GM10266 (cell line): Measurements from ENCODE around the gene MBOAT1.

Source experiments
- DNase-seq: peaks from one replicate; pipeline ENCODE4 v3.0.0; 2012; ENCODE audit errors: extremely low spot score
- TF ChIP-seq, protein P1 (sequence below): IDR thresholded peaks from 2 replicates; pipeline ENCODE4 v1.5.1; 2012; ENCODE audit warnings: mild to moderate bottlenecking, low read depth; ENCODE audit not compliant: control insufficient read depth, insufficient read depth; ENCODE audit errors: missing control alignments

Gene MBOAT1, protein sequence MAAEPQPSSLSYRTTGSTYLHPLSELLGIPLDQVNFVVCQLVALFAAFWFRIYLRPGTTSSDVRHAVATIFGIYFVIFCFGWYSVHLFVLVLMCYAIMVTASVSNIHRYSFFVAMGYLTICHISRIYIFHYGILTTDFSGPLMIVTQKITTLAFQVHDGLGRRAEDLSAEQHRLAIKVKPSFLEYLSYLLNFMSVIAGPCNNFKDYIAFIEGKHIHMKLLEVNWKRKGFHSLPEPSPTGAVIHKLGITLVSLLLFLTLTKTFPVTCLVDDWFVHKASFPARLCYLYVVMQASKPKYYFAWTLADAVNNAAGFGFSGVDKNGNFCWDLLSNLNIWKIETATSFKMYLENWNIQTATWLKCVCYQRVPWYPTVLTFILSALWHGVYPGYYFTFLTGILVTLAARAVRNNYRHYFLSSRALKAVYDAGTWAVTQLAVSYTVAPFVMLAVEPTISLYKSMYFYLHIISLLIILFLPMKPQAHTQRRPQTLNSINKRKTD

DNA sequence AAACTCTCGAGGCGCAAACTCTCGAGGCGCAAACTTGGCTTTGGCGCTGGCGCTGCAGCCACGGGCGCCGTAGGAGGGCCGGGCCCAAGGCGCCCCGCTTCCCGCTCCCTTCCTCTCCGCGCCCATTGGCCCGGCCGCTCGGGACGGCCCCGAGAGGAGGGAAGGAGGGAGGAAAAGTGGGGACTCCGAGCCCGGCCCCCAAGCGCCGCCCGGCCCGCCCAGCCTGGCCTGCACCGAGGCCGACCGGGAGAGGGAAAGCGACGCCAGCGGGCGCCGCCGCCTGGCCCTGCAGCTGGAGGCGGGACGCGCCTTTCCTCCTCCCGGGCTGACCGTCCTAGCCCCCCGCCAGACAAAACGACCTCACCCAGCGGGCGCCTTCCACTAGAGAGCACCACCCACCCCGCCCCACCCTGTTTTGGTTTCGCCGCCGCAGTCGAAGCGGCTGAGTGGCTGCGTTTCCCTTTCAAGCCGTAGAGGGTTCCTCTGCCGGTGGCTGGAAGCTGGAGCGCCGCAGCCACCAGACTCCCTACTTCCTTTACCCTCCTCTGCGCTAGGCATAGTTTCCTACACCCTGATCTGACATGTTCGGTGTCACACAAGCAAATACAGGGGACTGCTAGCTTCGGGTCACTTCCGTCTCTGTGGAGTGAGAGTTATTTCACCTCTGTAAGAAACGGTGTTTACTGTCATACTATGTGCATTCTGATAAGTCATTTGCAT, at the start of gene MBOAT1:
TSS of gene MBOAT1 (minus strand) at position 78 of the 720 bp plus-strand sequence. CDS start 235 bp downstream, outside the sequence.
- DNase-seq: peak; percentile 86
- TF ChIP-seq, protein P1, sequence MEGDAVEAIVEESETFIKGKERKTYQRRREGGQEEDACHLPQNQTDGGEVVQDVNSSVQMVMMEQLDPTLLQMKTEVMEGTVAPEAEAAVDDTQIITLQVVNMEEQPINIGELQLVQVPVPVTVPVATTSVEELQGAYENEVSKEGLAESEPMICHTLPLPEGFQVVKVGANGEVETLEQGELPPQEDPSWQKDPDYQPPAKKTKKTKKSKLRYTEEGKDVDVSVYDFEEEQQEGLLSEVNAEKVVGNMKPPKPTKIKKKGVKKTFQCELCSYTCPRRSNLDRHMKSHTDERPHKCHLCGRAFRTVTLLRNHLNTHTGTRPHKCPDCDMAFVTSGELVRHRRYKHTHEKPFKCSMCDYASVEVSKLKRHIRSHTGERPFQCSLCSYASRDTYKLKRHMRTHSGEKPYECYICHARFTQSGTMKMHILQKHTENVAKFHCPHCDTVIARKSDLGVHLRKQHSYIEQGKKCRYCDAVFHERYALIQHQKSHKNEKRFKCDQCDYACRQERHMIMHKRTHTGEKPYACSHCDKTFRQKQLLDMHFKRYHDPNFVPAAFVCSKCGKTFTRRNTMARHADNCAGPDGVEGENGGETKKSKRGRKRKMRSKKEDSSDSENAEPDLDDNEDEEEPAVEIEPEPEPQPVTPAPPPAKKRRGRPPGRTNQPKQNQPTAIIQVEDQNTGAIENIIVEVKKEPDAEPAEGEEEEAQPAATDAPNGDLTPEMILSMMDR: peak; percentile 8

DNA sequence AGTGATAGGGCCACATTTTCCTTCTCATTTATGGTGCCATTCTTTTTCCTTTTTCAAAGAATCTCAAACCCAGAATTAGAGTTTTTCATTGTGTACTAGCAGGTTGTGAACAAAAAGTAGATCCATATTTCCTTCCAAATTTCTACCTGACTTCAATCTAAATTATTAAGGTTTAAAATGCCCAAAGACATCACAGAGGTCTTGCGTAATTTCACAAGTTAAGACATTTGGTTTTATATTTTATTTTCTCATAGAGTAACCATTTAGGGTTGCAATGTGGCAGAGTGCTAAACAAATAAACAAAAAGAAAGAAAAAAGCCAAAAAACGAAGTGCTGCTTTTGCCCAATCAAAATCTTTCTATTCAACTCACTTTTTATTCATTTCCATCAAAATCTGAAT, 49.4 kb upstream of the MBOAT1 start:
- TF ChIP-seq, protein P1: no peak
- no peak for DNase-seq

DNA sequence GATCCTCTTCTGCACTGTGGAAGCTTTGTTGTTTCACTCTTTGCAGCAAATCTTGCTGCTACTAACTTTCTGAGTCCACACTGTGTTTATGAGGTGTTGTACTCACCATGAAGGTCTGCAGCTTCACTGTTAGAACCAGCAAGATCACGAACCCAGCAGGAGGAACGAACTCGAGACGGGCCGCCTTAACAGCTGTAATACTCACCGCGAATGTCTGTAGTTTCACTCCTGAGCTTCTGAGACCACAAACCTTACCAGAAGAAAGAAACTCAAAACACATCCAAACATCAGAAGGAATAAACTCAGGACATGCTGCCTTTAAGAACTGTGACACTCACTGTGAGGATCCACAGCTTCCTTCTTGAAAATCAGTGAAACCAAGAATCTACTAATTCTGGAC, 48.1 kb upstream of the MBOAT1 start:
- no peak for DNase-seq
- TF ChIP-seq, protein P1: no peak

DNA sequence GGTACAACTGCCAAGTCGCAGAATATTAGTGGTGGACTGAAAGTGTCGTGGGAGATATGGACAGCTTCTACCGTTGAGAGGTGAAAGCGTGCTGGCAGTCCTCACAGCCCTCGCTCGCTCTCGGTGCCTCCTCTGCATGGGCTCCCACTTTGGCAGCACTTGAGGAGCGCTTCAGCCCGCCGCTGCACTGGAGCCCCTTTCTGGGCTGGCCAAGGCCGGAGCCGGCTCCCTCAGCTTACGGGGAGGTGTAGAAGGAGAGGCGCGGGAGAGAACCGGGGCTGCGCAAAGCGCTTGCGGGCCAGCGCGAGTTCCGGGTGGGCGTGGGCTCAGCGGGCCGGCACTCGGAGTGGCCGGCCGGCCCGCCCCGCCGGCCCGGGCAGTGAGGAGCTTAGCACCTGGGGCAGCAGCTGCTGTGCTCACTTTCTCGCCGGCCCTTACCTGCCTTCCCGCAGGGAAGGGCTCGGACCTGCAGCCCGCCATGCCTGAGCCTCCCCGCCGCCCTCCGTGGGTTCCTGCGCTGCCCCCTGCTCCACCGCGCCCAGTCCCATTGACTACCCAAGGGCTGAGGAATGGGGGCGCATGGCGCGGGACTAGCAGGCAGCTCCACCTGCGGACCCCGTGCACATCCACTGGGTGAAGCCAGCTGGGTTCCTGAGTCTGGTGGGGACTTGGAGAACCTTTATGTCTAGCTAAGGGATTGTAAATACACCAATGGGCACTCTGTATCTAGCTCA, 47.2 kb upstream of the MBOAT1 start:
- TF ChIP-seq, protein P1: no peak
- DNase-seq: no peak

DNA sequence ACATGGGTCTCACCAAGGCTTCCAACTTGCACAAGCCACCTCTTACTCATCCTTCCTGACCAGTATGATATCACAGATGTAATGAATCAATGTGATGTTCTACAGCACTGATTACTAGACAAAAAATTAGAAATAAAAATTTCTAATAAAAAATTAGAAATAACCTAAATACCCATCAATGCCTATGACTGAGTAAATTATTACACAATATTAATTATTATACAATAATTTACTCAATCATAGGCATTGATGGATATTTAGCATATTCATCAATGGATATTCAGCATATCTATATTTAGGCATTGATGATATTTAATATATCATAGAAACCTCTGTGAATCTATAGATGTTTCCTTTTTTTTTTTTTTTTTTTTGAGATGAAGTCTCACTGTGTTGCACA, 43.2 kb upstream of the MBOAT1 start:
- TF ChIP-seq, protein P1: no peak
- DNase-seq: no peak

DNA sequence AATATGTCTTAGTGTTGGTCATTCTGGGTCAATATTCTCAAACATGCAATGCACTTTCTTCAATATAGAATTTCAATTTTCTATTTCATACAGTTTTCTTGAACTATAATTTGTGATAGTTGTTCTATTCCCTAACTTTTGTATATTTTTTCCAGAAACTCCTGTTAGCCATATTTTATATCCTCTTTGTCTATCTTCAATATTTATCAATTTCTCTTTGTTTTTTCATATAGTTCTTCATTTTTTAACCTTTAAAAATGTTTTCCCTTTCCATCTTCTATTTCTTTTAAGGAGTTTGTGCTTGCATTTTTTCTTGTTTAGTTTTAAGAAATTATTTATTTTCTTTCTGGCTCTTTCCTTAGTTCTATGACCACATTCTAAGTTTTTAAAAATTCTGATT, 42.0 kb upstream of the MBOAT1 start:
- TF ChIP-seq, protein P1: no peak
- DNase-seq: no peak

DNA sequence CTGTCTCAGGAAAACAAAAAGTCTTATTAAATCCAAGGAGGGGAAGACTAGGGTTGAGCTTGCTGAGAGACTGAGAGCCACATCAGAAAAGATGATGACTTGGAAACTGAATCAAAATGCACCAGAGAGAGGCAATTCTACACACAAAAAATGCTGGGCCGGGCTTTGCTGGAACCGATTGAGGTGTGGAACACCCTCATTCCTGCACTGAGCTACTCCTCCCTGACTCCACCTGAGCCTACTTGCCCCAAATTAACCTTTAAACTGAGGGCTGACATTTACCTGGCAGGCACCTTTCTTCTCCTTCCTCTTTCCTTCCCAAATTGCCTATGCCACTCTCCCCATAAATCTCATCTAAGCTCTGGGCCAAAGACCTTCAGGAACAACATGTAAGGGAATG, 40.8 kb upstream of the MBOAT1 start:
- no peak for DNase-seq
- TF ChIP-seq, protein P1: no peak
